Neutrophil (primary cell): ENCODE results near the gene ZNG1C.
"Not testable (repeated sequence)": the region's sequence is repeated elsewhere in the genome, so short reads cannot be mapped to it uniquely, and the experiment has no call there.

ENCODE experiments used
- H3K27ac ChIP-seq: fragments of 200-600 bp; sonication (generic); 2 replicates; pipeline ENCODE4 v1.5.1; 2016; ENCODE audit warnings: mild to moderate bottlenecking, moderate library complexity
- H3K27me3 ChIP-seq: fragments of 200-600 bp; sonication (generic); 2 replicates; pipeline ENCODE4 v1.6.0; 2016; ENCODE audit warnings: mild to moderate bottlenecking
- H3K36me3 ChIP-seq: fragments of 200-600 bp; sonication (generic); 2 replicates; pipeline ENCODE4 v1.5.1; 2017
- H3K4me1 ChIP-seq, 2 experiments: fragments of 200-600 bp in 1 of 2; sonication (generic) in 1 of 2; 1 replicate in 1 of 2; 2 replicates in 1 of 2; pipeline versions ENCODE4 v1.5.1 to v1.6.1; 2013 to 2016; ENCODE audit warnings: low read depth in 1 of 2, low read length in 1 of 2, mild to moderate bottlenecking in 1 of 2, moderate library complexity in 1 of 2; ENCODE audit not compliant: control insufficient read depth in 1 of 2, insufficient read depth in 1 of 2
- H3K4me3 ChIP-seq, 2 experiments: fragments of 200-600 bp in 1 of 2; sonication (generic) in 1 of 2; 1 replicate in 1 of 2; 2 replicates in 1 of 2; pipeline ENCODE4 v1.5.1; 2013 to 2016; ENCODE audit warnings: low read depth in 1 of 2, low read length in 1 of 2, mild to moderate bottlenecking in 1 of 2, moderate library complexity in 1 of 2
- H3K9me3 ChIP-seq: fragments of 200-600 bp; sonication (generic); 2 replicates; pipeline ENCODE4 v1.5.1; 2016

ZNG1C gene

DNA sequence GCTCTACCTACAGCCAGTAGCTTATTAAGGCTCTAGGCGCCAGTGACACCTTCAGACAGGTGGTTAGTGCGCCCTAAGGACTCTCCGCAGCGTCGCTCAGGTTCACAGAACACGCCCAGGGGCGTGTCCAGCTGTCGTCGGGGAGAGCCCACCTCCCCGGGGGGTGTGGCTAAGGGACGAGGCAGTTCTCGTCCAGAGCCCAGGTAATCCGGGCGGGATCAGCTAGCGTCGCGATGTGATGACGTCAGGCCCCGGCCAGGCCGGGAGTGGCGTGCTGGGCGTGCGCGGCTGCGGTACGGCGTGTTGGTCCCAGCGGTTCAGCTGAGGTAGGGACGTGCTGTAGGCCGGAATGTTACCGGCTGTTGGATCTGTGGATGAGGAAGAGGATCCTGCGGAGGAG lies at the start of gene ZNG1C:
ZNG1C (plus strand) TSS at position 301 of the 400 bp plus-strand sequence; CDS start at position 350, 49 bp downstream.
- not testable (repeated sequence) for H3K4me1 ChIP-seq, H3K9me3 ChIP-seq, H3K4me3 ChIP-seq, H3K27me3 ChIP-seq, H3K36me3 ChIP-seq, H3K27ac ChIP-seq

DNA sequence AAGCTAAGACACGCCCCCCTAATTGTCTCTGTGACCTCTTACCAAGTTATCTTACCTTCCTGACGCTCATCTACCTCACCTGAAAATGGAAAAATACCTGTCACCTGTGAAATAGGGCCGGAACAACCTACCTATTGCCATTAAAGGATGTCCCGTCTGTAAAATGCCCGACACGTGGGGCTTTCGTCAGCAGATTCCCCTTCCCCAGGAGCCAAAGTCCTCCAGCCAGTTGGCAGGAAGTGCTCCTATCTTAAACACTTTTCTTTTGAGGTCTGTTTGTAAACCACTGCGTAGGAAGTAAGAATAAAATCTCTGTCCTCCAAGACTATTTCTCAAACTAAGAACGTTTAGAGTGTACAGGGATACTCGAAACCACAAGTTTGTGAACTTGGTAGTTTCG lies 654 bp downstream of the ZNG1C start:
- H3K27me3 ChIP-seq: not testable (repeated sequence)

DNA sequence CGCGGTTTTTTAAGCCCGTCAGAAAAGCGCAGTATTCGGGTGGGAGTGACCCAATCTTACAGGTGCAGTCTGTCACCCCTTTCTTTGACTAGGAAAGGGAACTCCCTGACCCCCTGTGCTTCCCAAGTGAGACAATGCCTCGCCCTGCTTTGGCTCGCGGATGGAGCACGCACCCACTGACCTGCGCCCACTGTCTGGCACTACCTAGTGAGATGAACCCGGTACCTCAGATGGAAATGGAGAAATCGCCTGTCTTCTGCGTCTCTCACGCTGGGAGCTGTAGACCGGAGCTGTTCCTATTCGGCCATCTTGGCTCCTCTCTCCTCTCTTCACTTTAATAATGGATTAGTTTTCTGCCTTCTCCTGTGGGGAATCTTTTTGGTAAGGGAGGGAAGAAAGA lies 39.3 kb downstream of the ZNG1C start:
- not testable (repeated sequence) for H3K27ac ChIP-seq

More for the DNA sequence above, 654 bp downstream of the ZNG1C start:
- H3K36me3 ChIP-seq, H3K4me1 ChIP-seq, H3K4me3 ChIP-seq, H3K9me3 ChIP-seq, H3K27ac ChIP-seq: not testable (repeated sequence)

DNA sequence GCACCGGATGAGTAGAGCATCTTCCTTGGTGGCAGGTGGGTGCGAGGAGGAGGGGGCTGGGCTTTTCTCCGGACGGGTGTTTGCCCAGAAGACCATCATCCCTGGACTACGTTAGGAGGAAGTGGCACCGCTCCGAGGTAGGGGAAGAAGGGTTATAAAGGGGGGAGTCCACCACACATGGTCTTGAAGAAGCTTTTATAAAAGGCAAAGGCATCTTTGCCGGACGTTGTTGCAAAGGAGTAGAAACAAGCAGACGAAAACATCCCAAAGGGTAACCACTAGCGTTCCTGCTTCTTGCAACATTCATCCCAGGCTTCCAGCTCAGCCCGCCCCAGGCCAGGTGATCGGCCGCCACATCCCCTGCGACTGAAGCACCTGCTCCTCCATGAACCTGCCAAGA lies 60.8 kb downstream of the ZNG1C start, which contains the start of gene FOXD4L3:
FOXD4L3 (plus strand) TSS at position 301 of the 400 bp plus-strand sequence; CDS start at position 386, 85 bp downstream.
- not testable (repeated sequence) for H3K9me3 ChIP-seq, H3K4me3 ChIP-seq, H3K27ac ChIP-seq, H3K36me3 ChIP-seq, H3K4me1 ChIP-seq
- peaks cover 20% of the 10 kb centered on the region for H3K27me3 ChIP-seq

More for the DNA sequence above, 39.3 kb downstream of the ZNG1C start:
- not testable (repeated sequence) for H3K36me3 ChIP-seq, H3K9me3 ChIP-seq, H3K4me3 ChIP-seq, H3K27me3 ChIP-seq, H3K4me1 ChIP-seq

DNA sequence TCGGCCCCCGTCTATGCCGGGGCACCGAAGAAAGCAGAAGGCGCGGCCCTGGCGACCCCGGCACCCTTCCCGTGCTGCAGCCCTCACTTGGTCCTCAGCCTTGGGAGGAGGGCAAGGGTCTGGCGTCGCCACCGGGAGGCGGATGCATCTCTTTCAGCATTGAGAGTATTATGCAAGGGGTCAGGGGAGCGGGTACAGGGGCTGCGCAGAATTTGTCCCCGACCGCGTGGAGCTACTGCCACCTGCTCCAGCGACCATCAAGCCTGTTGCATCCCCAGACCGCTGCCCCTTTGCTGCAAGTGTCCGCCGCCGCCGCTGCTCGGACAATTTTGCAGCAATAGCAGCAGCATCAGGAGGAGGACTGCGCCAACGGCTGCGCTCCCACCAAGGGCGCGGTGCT lies 62.0 kb downstream of the ZNG1C start:
- H3K27me3 ChIP-seq: peaks cover 23% of the 10 kb centered on the region
- not testable (repeated sequence) for H3K27ac ChIP-seq, H3K9me3 ChIP-seq, H3K36me3 ChIP-seq, H3K4me1 ChIP-seq, H3K4me3 ChIP-seq

DNA sequence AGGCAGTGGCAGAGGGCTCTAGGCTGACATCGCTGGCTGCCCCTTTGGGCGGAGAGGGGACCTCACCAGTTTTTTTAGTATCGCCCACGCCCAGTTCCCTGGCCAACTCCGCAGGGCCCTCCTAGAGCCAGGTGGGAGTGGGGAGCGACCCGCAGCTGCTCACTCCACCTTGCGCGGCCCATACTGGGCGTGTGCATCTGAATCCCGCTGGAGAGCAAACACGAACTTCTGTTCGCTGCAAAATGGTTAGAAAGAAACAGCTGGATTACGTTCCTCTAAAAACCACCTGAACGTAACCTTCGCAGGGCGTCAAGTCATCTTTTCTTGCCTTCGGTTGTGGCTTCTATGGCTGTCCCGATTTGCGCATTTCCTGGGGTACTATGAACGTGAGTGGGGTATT lies 62.4 kb downstream of the ZNG1C start:
- peaks cover 23% of the 10 kb centered on the region for H3K27me3 ChIP-seq
- H3K9me3 ChIP-seq, H3K4me1 ChIP-seq, H3K27ac ChIP-seq, H3K36me3 ChIP-seq, H3K4me3 ChIP-seq: not testable (repeated sequence)

DNA sequence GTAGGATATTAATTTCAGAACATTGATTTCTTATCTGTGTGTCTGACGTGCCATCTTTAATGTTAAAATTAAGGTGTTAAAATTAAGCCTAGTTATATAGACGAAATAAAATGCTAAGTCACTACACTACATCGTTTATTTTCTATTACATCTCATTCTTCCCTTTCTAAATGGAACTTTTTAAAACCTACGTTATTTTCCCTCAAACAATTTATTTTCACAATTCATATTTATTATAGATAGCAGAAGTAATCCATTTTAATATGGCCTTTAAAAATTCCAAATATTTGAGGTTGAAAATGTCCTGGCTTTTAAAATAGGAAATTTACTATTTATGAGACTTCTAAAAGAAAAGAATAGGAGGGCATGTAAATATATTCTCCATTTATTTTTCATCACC lies 63.0 kb downstream of the ZNG1C start:
- H3K4me3 ChIP-seq, H3K4me1 ChIP-seq, H3K36me3 ChIP-seq, H3K9me3 ChIP-seq, H3K27ac ChIP-seq: not testable (repeated sequence)
- peaks cover 23% of the 10 kb centered on the region for H3K27me3 ChIP-seq

DNA sequence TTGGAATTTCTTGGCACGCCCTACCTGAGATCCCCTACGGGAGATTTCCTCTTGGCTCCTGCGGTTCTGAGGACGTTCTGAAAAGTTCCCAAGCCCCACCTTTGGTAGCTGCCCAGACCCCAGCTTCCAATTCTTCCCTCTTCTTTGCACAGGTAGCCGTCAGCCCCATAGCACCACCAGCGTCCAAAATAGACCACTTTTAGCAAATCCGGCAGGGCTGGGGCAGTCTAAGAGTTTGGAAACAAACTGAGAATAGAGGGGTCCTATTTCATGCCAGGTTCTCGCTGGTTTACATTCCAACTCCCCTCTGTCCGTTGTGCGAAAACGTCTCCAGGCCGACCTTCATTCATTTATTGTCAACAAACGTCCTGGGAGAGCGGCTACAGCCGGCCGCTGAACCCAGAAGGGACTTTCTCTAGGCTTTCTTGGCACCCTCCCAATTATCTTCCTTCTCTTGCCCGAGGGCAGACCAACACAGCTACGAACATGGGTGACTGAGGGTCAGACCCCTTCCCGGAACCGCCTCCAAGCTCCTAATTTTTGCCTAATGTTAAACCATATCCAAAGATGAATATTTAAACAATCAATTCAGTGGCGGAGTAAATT lies 64.0 kb downstream of the ZNG1C start:
- H3K9me3 ChIP-seq, H3K27ac ChIP-seq, H3K36me3 ChIP-seq, H3K4me3 ChIP-seq, H3K4me1 ChIP-seq: not testable (repeated sequence)
- H3K27me3 ChIP-seq: peaks cover 23% of the 10 kb centered on the region

DNA sequence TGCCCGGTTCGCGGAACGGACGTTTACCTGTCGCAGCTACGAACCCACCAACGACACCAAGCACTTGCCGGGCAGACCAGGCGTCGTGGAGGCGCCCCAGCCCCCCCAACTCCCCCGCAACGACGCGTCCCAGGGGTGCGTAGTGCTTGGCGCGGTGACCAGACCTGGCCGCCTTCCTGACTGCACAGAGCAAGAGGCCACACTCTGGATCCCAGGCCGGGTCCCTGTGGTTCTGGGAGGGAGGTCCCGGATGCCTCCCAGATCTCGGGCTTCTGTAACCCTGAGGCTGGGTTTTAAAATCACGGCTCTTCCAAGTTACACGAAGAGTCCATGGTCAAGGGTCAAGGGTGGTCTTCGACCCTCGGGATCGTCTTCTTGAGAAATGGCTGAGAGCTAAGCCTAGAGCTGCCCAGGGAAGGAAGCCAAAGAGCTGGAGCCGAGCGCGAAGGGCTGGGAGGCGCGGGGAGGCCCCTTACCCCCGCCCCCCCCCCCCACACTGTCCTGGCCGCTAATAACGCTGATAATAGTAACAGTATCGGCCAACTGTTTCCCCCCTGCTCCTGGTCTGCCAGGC lies 64.7 kb downstream of the ZNG1C start:
- not testable (repeated sequence) for H3K9me3 ChIP-seq, H3K4me1 ChIP-seq, H3K36me3 ChIP-seq, H3K4me3 ChIP-seq, H3K27ac ChIP-seq
- peaks cover 26% of the 10 kb centered on the region for H3K27me3 ChIP-seq

DNA sequence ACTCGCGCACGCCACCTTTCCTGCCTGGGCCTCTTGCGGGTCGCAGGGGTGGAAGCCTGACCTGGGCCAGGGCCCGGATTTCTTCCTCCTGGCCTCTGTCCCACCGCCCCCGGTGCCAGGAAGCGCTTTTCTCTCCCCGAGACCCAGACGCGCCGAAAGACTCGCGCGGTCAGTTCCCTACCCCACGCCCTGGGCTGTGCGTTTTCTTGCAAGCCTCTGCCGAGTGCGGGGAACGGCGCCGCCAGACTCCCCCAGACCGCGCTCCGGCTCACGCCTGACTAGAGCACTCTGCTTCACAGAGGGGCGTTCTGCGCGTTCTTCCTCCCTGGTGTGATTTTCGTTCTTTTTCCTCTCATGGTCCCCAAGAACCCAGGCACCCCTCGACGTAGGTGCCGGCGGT lies 65.3 kb downstream of the ZNG1C start:
- not testable (repeated sequence) for H3K36me3 ChIP-seq, H3K27ac ChIP-seq, H3K9me3 ChIP-seq, H3K4me1 ChIP-seq, H3K4me3 ChIP-seq
- H3K27me3 ChIP-seq: peaks cover 30% of the 10 kb centered on the region

DNA sequence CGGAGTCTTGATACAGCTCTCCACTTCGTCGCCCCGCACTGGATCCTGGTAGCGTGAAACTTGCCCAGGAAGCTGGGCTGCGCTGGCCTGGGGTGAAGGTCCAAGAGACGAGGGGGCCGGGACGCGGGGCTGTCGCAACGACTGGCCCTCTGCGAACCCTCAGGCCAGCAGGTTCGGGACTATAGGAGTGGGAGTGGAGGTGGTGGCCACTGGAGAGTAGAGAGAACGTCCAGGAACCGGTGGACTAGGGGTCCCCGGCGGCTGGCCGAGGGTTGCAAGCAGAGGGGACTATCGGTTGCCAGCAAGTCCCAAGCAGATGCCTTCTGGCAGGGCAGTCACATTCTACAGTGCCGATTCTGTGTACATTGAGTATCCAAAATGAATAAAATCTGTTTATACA lies 65.9 kb downstream of the ZNG1C start:
- H3K27me3 ChIP-seq: peaks cover 30% of the 10 kb centered on the region
- H3K36me3 ChIP-seq, H3K9me3 ChIP-seq, H3K4me3 ChIP-seq, H3K4me1 ChIP-seq, H3K27ac ChIP-seq: not testable (repeated sequence)

DNA sequence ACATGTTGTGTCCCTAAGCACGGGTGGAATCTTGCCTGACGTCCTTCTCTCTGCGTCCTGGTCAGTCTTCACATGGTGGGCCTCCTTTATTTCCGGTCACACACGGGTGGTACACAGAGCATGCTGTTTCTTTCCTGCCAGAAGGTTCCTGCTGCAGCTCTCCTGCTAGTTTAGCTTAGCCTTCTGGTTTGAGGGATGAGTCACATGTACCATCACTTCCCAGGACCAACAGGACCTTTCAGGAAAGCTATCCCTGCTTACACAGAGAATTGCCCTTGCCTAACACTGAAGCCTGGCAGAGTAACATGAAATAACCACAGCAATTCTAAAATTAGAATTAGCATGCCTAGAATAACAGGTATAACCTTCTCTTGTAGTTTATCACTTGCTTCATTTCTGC lies 69.4 kb downstream of the ZNG1C start:
- H3K27me3 ChIP-seq: peaks cover 28% of the 10 kb centered on the region
- not testable (repeated sequence) for H3K4me3 ChIP-seq, H3K36me3 ChIP-seq, H3K9me3 ChIP-seq, H3K4me1 ChIP-seq, H3K27ac ChIP-seq

DNA sequence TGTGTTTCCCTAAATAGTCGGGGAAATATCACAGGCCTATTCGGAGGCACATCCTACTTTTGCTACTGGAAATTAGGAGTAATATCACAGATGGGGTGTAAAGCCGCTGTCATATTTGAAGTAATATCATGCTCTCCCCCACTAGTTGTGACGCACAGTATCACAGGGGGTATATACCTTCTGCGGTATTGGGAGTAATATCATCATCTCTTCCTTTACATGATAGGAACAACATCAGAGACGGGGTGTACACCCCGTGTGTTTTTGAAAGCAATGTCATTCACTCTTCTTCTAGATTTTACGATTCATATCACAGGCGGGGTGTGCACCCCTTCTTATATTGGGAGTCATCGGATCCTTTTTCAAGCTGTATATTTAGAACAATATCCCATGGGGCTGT lies 76.4 kb downstream of the ZNG1C start:
- H3K27ac ChIP-seq, H3K4me1 ChIP-seq: not testable (repeated sequence)
- peaks cover 20% of the 10 kb centered on the region for H3K27me3 ChIP-seq

DNA sequence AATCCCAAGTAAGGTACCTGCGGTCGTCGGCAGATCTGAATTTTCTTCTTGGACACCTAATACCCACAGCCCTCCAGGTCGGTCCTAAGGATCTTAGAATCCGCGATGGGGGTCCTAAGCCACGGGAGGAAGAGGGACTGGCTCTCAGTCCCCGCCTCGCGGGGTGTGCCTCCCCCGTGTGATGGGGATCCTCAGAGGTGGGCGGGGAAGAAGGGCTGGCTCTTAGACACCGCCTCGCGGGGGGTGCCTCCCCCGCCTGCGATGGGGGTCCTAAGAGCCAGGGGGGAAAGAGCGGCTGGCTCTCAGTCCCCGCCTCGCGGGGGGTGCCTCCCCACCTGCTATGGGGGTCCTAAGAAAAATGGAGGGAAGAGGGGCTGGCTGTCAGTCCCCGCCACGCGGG lies 82.0 kb downstream of the ZNG1C start:
- H3K27me3 ChIP-seq: peaks cover 23% of the 10 kb centered on the region
- H3K9me3 ChIP-seq, H3K4me1 ChIP-seq, H3K4me3 ChIP-seq, H3K36me3 ChIP-seq, H3K27ac ChIP-seq: not testable (repeated sequence)

More for the DNA sequence above, 76.4 kb downstream of the ZNG1C start:
- not testable (repeated sequence) for H3K4me3 ChIP-seq, H3K36me3 ChIP-seq, H3K9me3 ChIP-seq
